Measurements from ENCODE around the gene OR1D5. TPM values are rescaled to one million over a fixed set of nuclear protein-coding genes. Genes with fewer than 3 reads are reported as not detected.
A peak's percentile ranks its signal among the peaks of the same experiment; 100 is the strongest.

OR1D5 gene
- total RNA-seq, 2 experiments from 2014 or later: not detected

DNA sequence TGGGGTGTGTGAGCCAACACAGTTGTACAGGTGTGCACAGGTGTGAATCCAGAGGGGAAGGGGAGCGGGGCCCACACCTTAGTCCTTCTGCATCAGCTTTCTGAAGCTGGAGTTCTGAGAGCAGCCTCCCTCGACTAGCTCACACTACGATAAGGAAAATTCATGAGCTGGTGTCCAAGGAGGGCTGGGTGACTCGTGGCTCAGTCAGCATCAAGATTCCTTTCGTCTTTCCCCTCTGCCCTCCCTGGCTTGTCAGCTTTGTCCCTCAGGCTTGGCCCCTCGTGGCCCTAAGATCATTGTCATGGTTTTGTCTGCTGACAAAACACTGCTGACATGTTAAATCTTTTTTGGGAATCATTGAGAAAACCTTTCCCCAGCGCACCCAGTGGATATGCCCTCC lies 47.5 kb downstream of the OR1D5 start:
- no peak overlapping the region for H3K4me3 Mint-ChIP-seq
- H3K27ac Mint-ChIP-seq: no peak overlapping the region
- DNase-seq (no peak), ATAC-seq (no peak)
- no peaks in the 10 kb centered on the region for H3K27me3 Mint-ChIP-seq
- H3K4me1 Mint-ChIP-seq: no peaks in the 10 kb centered on the region
- CTCF ChIA-PET: no interaction called here
- POLR2A ChIA-PET: no interaction called here
- no peaks in the 10 kb centered on the region for H3K9me3 Mint-ChIP-seq (ENCODE audit: low read depth)
- H3K36me3 Mint-ChIP-seq (ENCODE audit: low read depth): peaks cover 14% of the 10 kb centered on the region
- intact Hi-C loops (cut with DNase I, micrococcal nuclease): no loop called here

DNA sequence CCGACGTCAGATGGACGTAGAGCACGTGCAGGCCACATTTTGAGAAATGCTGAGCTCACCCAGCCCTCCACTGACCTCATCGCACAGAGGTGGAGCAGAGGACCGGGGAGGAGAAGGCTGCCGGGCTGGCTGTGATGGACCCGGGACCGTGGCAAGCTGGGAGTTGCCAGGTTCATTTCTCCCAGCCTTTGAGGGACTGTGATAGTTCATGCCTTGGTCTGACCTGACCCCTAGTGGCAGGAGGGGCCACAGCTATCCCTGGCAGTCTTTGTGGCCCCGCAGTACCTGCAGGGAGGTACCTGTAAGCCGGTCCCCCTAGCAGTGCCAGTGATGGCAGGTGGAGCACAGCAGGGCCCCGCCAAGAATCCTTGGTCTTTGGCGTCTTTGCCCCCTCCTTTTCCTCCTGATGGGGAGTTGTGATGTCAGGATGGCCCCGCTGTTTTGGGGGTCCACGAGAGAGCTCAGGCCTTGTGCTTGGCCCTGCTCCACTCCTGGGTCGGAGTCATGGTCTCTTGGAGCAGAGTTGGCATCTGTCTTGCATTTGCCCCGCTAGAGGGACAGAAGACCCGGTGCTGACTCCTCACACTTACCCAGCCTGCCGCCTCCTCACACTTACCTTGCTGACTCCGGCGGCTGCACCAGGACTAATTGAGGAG lies 50.4 kb downstream of the OR1D5 start:
- ChIA-PET CTCF (interaction anchor here (0.6 to 3.1 kb wide), 13 partner anchors 19 to 226 kb away, joined by 3 to 39 read pairs (median 4); no protein-coding TSS in a partner anchor), POLR2A (no interaction called here)
- peak; percentile 78 for DNase-seq
- Mint-ChIP-seq H3K36me3 (ENCODE audit: low read depth) (no peaks in the 10 kb centered on the region), H3K4me3 (no peak overlapping the region), H3K4me1 (no peaks in the 10 kb centered on the region), H3K27me3 (no peaks in the 10 kb centered on the region), H3K9me3 (ENCODE audit: low read depth) (no peaks in the 10 kb centered on the region), H3K27ac (no peak overlapping the region)
- intact Hi-C loops (cut with DNase I, micrococcal nuclease): loop anchor here (1.0 to 5.0 kb wide), 4 partner anchors 165 to 226 kb away; no protein-coding TSS in a partner anchor
- ATAC-seq: peak; percentile 87

Other genes starting within 250 kb of the OR1D5 start
- gene OR1D2, start 40.8 kb upstream of the OR1D5 start, total RNA-seq: not detected
- not detected for gene OR1G1, start 63.9 kb upstream of the OR1D5 start, total RNA-seq
- gene OR1A2, start 133.9 kb upstream of the OR1D5 start, total RNA-seq: not detected
- gene OR1A1, start 144.1 kb upstream of the OR1D5 start, total RNA-seq: not detected
- gene OR3A1, start 234.8 kb upstream of the OR1D5 start, total RNA-seq: under 1 TPM; 0.25 to 0.56 TPM